HG02938 (cell line): Measurements from ENCODE around the gene BMPR1B.
A peak's percentile ranks its signal among the peaks of the same experiment; 100 is the strongest.
"Not testable (repeated sequence)": the region's sequence is repeated elsewhere in the genome, so short reads cannot be mapped to it uniquely, and the experiment has no call there.

Experiments used
- ATAC-seq: cut with Tn5 transposase; IDR thresholded peaks from one replicate; pipeline ENCODE4 v1.9.1; 2021; ENCODE audit warnings: mild to moderate bottlenecking, moderate library complexity; ENCODE audit not compliant: unreplicated experiment

Gene BMPR1B

GRCh38 chr4:95124906-95125504, 367.2 kb downstream of the BMPR1B start:
- ATAC-seq, result no peak

DNA sequence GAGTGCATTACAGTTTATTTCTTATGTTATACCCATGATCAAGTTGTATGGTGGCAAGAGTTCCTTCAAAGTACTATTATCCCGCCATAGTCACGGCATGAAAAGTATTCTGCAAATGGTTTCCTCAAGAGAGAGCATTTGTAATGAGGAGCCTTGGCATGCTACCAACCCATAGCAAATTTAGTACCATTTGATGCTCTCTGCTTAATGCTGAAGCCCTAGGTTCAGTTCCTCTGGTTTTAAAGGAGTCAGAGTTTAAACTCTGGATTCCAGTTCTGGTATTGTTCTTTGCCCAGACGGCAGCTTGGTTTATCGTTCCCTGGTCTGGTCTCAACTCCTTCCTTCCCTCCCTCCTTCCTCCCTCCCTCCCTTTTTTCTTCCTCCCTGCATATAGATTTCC, 371.3 kb downstream of the BMPR1B start:
- ATAC-seq, result no peak

GRCh38 chr4:95129821-95130311, 372.1 kb downstream of the BMPR1B start:
- no peak for ATAC-seq

GRCh38 chr4:95134016-95134415, 376.3 kb downstream of the BMPR1B start:
- ATAC-seq, result not testable (repeated sequence)

GRCh38 chr4:95139424-95139823, 381.7 kb downstream of the BMPR1B start:
- not testable (repeated sequence) for ATAC-seq

DNA sequence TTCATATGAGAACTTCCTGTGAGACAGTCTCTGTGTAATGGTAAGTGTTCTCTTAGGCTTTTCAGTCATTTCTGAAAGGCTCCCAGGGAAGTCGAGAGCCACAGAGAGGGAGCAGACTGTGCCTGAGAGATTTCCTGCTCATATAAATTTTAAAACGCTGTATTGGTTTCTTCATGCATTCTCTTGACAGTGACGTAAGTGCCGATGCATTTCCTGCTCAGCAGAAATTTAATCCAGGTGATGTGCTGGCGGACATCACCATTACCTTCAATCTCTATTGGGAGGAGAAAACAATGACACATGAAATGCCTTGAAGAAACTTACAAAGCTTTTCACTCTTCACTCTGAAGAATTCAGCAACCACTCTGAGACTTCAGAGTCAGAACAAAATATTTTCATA, 383.6 kb downstream of the BMPR1B start:
- ATAC-seq, result no peak

DNA sequence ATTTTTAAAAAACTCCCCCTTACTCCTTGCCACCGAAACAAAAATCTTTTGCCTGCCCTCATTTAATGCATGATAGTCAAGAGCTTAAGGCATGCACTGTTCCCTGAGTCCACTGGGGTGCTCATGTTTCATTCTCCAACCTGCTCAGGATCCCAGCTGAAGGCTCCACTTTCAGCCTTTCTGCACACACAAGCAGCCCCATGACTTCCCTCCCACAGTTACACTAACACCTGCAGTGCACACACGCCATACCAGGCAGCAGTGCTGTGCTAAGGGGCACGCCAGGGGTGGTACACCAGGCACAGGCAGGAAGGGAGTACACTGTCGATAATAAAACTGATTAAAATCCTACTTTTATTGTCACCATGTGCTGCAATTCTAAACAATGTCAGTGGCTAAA, 385.2 kb downstream of the BMPR1B start:
- no peak for ATAC-seq

- ATAC-seq, result no peak
These were observed 393.5 kb downstream of the BMPR1B start for GRCh38 chr4:95151255-95151654.

DNA sequence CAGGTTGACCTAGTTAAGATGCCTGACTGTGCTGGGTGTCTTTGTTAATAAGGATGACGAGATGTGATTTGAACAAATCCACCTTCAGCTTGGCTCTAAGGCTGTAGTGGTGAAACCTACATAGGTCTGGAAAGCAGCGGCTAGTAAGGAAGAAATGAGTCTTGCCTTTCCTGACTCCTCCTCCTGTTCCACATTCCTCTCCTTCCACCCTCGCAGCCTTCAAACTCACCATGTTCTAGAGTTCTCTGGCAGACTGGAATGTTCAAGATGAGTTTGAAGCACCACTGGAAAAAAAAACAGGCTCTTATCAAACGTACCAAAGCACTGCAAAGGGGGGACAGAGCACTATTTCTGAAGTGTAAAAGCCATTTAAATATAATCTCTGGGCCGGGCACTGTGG, 395.4 kb downstream of the BMPR1B start:
- no peak for ATAC-seq

- ATAC-seq, result peak; percentile 52
These were observed 398.1 kb downstream of the BMPR1B start for GRCh38 chr4:95155759-95156451.

DNA sequence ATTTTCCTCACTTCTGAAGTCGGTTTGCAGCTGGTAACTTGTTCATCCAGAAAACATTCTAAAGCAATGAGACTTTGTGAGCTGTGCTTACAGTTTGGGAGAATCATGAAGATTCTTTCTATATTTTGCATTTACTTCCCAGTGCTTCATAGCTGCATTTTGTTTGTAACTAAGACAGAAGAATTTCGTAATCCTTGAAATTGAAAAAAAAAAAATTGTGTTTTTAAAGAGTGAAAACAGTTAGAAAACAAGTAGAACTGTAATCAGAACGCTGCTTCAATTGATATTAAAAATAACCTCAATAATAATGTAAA, 398.7 kb downstream of the BMPR1B start:
- ATAC-seq, result no peak

DNA sequence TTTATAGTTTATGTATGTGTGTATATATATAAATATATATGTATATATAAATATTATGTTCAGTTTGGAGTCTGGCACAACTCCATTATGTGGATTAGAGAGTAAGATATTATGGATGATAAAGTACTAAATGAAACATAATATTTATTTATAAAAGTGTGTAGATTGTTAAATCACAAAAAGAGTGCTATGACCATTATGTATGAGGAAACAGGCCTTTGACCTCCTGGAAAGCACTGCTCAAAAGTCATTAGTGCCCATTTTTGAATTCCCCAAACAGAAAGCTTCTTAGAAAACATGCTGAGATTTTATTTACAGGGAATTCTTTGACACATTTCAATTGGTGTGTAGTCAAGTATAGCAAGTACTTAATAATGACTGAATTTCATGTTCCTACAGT, 399.8 kb downstream of the BMPR1B start:
- ATAC-seq, result no peak

- no peak for ATAC-seq
These were observed 400.3 kb downstream of the BMPR1B start for GRCh38 chr4:95158045-95158444.

GRCh38 chr4:95158626-95159025, 400.9 kb downstream of the BMPR1B start:
- ATAC-seq, result no peak

GRCh38 chr4:95159384-95159783, 401.6 kb downstream of the BMPR1B start:
- no peak for ATAC-seq

- ATAC-seq, result no peak
These were observed 404.2 kb downstream of the BMPR1B start for GRCh38 chr4:95161781-95162469.

DNA sequence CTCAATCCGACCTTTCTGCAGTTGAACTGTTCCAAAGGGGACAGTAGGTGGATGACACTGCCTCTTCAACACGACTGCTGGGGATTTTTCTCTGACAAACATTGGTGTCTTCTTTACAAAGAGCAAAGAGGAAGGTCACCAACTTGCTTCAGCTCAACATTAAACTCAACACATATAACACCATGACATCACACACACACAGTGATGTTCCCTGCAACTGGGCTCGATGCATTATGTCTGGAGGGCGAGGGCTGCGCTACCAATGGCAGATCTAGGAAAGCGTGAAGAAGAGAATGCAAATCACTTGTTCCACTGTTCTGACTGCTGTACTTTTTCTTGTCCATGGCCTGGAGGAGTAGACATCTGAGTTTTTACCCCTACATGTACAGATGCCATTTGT, 405.1 kb downstream of the BMPR1B start:
- no peak for ATAC-seq

- peak; percentile 89 for ATAC-seq
These were observed 408.3 kb downstream of the BMPR1B start for GRCh38 chr4:95165926-95166524.

DNA sequence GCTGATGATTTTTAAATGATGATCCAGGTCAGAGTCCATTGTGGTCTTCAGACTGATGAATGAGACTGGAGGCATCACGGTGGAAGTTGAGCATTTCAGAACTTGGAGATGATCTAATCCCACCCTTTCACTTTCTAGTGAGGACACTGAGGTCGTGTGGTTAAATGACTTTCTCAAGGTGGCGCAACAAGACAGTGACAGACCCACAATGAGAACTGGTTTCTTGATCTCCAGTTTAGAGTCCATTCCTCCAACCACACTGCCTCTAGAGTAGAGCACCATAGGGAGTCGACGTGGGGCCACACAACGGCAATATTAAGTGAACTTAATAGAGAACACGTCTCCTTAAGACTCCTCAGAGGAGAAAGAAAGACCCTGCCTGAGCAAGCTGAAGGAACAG, 410.1 kb downstream of the BMPR1B start:
- no peak for ATAC-seq

GRCh38 chr4:95170176-95170575, 412.4 kb downstream of the BMPR1B start:
- ATAC-seq, result no peak

DNA sequence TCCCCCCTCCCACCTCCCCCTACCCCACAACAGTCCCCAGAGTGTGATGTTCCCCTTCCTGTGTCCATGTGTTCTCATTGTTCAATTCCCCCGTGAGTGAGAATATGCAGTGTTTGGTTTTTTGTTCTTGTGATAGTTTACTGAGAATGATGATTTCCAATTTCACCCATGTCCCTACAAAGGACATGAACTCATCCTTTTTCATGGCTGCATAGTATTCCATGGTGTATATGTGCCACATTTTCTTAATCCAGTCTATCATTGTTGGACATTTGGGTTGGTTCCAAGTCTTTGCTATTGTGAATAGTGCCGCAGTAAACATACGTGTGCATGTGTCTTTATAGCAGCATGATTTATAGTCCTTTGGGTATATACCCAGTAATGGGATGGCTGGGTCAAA, 413.6 kb downstream of the BMPR1B start:
- not testable (repeated sequence) for ATAC-seq

DNA sequence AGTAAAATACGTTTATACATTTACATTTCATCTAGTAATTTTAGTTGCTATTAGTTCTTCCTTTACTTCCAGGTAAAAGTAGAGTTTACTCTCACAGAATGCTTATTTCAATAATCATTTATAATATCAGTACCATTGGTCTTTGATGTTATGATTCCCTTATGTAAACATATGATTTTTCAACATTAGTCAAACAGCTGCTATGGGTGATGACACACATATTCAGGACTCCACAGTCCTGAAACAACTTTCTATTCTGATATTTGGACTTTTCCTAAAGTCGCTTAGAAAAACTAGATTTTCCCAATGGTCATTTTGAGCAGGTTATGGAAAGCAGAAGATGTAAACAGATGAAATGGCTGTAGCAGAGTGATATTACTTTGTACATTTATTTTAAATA, 421.2 kb downstream of the BMPR1B start:
- ATAC-seq, result no peak
